Activated gamma-delta T cell (primary cell): Measurements from ENCODE around the gene PARP14.
"Not testable (repeated sequence)": the region's sequence is repeated elsewhere in the genome, so short reads cannot be mapped to it uniquely, and the experiment has no call there.

Source experiments
- DNase-seq: peaks from one replicate; lab custom pipeline; 2025; lab: John Stamatoyannopoulos, UW

Gene PARP14

DNA sequence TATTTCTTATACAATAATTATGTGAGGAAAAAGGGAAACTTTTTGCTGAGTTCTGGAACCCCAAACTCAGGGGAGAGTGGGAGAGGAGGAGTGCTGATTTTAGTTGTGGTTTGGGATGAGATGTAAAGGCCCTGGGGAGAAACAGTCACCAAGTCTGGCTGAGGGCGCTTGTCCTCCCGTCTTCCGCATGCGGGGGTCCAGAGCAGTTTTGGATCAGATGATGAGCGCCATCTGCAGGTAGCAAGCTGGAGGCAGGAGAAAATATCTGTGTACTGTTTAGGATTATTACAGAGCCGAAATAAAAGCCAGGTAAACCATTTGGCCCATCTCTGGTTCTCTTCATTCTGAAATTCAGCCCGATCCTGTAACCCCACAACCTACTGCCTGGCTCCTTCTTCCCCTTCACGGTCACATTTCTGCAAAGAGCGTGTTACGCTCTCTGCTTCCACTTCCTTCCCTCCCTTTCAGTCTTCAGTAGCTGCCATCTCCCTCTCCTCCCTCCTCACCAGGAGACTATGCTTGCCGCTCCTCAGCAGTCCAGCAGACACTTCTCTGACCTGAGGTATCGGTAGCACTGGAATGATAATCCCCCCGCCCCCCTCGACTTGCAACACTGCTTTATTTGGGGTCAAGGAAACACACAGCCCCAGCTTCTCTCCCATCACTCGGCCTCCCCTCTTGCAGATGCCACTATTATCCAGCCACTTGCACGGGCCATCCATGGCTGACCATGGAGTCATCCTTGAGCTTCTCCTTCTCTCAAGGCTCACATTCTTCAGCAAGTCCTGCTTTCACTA is 1.4 kb upstream of the PARP14 start:
- no peak for DNase-seq

DNA sequence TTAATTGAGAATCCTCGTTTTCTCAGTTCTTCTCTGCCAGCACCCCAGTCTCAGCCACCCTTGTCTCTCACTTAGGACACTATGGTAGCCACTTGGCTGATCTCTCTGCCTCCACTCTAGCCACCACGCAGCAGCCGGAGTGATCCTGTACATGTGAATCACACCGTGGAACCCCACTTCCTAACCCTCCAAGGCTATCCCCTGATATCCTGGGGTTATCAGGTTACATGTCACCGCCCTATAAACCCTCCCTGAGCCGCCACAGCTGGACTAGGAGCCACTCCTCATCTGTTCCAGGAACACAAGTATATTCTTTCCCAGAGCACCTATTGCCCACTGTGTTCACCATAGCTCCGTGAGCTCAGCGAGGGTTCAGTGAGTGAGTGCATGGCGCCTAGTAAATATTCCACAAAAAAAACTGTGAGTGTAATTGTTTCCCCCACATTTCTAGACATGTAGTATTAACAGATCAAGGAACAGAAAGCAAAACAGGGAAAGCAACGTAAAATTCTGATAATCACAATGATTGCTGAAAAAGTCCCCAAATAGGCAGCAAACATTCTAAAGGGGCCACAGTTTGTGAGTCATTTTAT is 661 bp upstream of the PARP14 start:
- no peak for DNase-seq

DNA sequence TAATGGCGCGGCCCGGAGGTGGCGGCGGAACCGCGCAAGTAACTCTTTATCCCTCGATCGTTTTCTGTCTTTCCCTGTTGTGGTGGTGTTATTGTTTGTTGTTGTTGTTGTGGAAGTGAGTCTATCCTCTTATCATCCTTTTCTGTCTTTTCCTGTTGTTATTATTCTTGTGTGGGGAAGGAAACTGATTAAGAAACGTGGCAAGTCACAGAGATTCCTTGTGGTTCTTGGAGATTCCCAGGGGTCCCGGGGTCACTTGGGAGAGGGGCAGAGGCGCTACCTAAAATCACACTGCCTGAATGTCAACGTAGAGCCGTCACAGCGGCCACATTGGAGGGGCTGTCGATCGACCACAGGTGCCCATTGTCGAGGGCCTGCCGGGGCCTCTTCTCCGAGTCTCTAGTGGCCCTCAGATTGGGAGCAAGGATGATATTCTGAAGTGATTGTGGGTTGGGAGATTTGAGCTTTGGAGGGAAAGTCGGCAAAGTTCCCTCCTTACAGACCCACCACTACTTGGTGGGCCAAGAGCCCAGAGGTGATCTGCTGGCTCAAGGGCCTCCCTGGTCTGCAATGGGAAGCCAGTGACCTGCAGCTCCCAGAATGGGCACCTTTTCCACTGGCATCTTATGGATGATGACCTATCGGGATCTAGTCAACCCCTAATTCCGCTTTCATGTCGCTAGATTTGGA is 790 bp downstream of the PARP14 start:
- DNase-seq = no peak

DNA sequence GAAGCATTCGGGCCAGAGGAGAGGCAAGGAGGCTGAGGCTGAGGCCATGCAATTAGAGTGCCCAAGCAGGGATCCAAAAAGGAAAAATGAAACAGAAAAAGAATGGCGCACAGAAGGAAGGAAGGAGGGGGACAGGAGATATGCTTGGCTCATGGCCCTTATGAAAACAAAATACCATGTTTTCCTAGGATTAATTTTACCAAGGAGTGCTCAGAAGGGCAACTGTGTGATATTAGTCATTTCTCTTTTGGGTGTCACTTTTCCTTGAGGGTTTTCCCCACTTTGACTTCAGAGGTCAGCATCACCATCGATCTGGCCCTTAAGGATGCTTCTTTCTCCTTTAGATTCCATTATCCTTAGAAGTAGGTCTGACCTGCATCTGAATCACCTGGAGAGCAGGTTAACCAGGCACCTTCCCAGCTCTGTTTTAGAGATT is 1.4 kb downstream of the PARP14 start:
- DNase-seq = no peak

DNA sequence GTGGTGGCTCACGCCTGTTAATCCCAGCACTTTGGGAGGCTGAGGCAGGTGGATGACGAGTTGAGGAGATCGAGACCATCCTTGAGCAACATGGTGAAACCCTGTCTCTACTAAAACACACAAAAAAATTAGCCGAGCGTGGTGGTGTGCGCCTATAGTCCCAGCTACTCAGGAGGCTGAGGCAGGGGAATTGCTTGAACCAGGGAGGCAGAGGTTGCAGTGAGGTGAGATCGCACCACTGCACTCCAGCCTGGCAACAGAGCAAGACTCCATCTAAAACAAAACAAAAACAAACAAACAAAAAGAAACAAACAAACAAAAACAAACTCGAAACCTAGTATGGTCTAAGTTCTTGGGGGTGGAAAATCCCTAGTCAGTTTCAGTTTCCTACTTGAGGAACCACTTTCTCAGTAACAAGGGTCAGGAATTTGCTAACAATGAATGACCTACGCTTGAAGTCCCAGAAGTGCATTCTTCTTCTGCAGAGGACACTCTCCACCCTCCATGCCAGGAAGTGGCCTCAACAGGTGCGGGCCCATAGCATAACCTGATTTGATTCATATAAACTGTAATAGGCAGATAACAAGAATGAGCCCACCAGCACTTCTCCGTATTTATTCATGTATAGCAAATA is 2.3 kb downstream of the PARP14 start:
- DNase-seq = not testable (repeated sequence)

DNA sequence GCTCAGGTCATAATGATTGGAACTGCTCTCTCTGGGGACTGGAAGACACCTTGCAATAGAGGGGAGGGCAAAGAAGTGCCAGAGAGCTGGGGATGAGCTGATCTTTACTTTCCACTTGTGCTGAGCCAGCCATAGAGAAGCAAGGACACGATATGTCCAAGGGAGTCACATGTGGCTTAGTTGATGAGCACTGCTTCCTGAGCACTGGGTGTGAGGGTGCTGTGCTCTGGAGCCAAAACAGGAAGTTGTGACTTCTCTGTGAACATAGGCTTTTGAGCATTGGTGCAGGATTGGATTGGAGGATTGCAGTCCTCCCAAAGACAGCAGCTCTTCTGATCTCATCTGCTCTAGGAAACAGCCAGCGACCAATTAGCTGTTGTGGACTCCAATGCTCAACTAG is 6.7 kb downstream of the PARP14 start:
- DNase-seq = no peak

DNA sequence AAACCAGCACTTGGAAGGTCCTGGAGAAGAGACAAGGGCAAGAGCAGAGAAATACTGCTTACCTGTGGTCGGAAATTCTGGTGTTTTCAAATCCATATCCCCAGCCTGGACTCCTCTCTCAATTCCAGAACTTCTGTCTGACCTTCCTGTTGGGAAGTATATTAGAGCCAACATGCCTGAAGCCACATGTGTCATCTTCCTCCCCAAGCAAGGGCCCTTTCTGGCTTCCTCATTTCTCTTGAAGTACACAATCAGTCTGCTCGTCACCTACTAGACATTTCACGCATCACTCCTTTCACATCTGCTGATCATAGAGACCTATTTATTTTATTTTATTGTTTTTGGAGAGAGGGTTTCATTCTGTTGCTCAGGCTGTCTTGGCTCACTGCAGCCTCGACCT is 8.4 kb downstream of the PARP14 start:
- no peak for DNase-seq

DNA sequence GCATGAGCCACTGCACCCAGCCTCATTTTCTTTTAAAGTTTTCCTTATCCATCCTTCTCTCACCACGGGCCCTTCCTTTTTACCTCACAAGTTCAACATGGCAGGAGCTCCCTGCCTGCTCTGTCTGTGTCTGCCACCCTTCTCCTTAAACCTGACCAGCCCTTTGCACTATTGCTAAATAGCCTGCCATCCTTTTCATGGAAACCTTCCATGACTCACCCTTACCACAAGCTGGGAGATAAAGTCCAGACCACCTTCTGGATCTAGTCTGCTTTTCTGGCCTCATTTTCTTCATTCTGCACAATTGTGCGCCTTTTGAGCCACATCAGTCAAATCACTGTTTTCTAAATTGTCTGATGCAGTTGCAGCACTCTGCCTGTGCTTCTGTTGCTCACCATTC is 8.9 kb downstream of the PARP14 start:
- no peak for DNase-seq

DNA sequence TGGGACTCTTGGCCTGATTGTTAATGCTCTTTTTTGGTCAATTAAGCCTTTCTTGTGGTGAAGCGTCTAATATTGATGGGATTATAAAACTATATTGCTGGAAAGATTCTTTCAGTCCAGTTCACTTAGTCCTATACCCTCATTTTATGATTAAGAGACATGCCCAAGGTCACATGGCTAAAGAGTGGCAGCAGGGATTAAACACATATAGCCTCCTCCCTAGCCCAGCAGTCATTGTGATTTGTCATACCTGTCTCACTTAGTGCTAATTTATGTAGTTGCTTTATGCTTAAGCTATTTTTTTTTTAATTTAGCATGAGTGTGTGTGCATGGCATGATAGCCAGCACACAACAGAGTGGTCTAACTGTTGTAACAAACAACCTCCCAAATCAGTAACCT is 9.5 kb downstream of the PARP14 start:
- no peak for DNase-seq

DNA sequence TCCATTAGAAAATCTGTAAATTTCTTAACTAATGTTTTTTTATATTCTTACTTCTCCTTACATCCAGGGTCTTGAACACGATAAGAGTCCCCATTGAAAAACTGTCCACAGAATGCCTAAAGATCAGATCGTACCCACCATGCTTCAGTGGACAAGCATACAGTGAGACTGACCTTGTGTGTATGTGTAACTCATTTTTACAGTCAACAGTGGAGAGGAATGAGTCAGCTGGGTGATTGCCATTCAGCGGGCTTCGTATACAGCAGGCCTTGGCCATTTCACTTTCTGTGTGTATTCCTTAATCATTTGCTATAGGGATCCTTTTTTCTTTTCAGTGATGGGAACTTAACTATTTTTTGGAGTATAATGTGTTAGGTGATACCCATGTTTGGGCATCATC is 10.6 kb downstream of the PARP14 start:
- DNase-seq = no peak

DNA sequence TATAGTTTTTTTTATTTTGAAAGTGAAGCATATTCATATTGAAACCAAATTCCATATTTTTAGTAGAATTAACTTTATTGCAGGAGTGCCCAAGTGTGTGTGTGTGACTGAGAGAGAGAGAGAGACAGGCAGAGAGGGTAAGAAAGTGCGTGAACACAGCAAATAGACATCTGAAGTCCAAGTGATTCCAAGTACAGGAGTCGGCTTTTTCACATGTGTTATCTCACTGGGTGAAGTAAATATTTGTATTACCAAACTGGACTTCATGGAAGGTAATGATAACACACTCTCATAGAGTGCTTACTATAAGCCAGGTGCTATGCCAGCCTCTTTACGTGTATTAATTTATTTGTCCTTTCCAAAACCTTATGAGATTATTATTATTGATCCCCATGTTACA is 12.0 kb downstream of the PARP14 start:
- no peak for DNase-seq

DNA sequence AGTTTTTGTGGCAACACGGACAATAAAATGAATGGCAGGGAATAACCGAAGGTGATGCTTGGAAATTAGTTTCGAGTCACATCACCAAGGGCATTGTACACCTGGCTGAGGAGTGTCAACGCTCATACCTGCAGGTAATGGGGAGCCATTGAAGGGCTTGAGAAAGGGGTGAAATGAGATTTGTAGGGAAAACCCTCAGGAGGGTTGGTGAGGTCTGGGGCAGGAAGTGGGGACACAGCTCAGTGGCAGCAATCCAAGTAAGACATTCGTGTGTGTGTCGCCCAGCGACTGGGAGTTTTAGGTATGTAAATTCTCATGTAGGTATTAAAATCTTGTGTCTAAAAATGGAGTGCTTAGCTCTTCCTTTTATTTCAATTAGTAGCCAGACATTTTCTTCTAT is 14.3 kb downstream of the PARP14 start:
- no peak for DNase-seq

DNA sequence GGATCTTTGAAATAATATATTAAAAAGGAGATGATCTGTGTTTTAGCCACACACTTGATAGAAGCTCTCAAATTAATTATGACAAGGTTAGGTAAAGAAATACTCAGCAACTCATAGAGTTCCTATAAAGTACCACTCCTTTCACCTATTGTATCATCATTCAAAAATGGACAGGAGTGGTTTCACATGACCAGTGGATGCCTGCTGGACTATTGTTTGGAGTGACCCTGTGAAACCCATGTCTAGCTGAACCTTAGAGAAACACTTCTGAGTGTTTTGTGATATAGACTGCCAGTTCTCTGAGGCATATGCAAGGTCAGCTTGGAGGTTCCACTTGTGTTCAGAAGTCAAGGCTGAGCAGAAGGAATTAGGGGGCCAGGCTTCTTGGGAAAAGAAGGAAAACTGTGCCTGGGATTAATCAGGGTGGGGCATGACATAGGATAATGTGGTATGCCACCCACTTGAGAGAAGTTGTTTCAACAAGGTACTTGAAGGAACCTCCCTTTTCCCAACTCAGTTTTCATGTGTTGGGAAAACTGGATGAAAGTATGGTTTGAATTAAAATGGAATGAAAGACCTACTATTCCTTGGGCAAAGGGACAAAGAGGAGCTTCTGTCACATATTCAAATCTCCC is 15.4 kb downstream of the PARP14 start:
- DNase-seq = no peak

DNA sequence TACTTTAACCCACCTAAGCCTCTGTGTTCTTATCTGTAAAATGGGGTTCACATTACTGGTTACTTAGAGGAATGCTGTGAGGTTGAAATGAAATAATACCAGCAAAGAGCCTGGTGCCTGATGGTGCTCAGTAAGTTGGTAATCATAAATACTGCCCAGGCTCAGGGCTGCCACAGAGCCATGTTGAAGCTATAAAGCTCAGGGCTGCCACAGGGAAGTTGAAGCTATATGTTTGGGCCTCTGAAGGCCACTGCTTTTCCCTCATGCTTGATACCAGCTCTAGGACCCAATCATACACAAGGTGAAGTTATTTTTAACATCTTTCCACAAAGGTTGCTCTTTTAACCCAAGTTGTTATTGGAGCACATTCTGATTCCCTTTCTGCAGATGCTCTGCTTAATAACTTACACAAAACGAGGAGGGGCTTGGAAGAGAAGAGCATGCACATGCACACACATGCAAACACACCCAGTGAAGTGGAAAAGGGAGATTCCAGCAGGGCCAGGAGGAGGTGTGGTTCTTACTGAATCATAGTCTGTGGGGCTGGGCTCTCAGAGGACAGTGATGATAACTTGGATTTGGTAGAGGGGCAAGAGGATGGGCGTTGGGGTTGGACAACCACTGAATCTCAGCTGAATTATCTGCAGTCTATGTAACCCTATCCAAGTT is 17.4 kb downstream of the PARP14 start:
- no peak for DNase-seq

DNA sequence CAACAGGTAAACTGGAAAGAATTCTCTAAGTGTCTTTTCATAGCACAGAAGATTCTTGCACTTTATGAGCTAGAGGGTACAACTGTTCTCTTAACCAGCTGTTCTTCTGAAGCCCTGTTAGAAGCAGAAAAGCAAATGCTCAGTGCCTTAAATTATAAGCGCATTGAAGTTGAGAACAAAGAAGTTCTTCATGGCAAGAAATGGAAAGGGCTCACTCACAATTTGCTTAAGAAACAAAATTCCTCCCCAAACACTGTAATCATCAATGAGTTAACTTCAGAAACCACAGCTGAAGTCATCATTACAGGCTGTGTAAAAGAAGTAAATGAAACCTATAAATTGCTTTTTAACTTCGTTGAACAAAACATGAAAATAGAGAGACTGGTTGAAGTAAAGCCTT is 19.6 kb downstream of the PARP14 start:
- no peak for DNase-seq

DNA sequence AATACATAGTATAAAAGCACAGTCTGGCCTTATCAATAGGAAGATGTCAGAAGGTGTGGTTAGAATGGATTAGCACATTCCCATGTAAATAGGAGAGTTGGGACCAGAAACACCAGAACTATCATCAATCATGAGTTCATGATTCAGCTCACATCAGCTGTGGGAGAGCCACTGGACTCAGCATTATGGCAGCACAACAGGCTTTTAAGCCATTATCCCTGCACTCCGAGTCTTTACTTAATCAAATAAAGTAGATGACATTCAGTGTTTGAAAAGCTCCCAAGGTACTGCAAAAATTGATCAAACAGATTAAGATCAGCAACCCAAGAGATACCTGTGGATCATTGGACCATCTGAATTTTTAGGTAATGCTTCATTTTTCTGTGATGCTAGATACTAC is 24.7 kb downstream of the PARP14 start:
- DNase-seq = no peak

DNA sequence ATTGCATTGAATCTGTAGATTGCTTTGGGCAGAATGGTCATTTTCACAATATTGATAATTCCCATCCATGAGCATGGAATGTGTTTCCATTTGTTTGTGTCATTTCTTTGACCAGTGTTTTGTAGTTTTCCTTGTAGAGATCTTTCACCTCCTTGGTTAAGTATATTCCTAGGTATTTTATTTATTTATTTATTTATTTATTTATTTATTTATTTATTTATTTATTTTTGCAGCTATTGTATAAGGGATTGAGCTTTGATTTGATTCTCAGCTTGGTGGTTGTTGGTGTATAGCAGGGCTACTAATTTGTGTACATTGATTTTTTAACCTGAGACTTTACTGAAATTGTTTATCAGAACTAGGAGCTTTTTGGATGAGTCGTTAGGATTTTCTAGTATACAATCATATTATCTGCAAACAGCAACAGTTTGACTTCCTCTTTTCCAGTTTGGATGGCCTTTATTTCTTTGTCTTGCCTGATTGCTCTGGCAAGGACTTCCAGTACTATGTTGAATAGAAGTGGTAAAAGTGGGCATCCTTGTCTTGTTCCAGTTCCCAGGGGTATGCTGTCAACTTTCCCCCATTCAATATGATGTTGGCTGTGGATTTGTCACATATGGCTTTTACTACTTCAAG is 30.1 kb downstream of the PARP14 start:
- not testable (repeated sequence) for DNase-seq

DNA sequence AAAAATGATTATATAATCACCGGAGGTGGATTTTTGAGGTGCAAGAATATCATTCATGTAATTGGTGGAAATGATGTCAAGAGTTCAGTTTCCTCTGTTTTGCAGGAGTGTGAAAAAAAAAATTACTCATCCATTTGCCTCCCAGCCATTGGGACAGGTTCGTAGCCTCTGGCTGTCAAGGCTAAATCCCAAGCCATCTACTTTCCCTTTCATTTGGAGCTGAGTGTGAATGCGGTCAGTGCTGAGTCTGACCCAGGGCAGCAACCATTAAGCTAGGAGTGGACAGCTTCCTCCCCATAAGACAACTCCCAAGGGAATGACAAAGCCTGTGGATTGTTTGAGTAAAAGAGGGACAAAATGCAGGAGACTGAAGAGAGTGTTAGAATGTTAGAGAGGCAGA is 33.6 kb downstream of the PARP14 start:
- no peak for DNase-seq

DNA sequence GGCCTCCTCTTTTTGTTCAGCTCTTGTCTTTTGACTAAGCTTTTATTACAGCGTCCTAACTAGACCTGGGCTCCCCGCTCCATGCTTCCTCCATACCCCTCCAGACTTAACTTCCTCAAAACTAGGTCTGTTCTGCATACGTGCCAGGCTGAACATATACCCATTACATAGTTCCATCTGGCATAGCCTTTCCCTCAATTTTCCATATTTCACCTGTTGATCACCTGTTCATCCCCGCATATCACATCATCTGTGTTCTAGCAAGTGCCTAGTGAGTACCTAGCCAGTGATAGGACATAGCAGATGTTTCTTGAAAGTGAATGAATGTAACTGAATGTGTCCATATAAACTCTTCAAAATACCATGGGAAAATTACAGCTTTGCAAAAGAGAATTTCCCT is 36.0 kb downstream of the PARP14 start:
- DNase-seq = no peak

DNA sequence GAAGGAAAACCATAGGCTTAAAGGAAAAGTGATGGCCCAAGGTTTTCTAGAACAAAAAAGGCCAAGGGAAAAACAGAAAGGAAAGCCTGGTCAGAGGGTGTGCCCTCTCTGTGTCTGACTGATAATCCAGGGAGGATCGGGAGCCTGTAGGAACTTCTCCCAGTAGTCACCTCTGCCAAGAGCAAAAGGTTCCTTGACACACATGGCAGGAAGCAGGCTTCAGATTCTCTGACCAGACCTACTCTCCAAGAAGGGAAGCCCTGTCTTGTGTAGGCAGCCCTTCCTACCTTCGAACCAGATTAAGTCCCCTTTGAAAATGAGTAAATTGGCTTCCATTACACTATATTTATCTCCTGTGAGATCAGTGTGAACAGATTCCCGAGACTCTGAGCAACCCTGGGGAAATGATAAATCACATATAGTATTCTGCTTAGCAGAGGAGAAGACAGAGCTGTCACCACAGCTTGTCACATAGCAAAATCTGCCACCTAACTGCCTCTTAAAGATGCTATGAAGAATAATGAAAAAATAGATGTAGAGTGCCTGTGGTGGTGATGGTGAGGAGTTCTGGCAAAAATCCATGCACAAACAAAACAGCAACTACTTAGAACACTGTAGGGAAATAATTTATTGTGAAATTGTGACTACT is 38.8 kb downstream of the PARP14 start:
- no peak for DNase-seq

DNA sequence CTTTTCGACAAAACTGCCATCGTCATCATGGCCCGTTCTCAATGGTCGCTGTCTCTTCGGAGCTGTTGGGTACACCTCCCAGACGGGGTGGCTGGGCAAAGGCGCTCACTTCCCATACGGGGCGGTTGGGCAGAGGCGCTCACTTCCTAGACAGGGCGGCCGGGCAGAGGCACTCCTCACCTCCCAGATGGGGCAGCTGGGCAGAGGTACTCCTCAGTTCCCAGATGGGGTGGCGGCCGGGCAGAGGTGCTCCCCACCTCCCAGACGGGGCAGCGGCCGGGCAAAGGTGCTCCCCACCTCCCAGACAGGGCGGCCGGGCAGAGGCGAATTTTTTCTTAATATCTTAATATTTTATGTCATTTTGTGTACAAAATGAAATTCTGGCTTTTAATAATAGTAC is 44.5 kb downstream of the PARP14 start:
- DNase-seq = no peak
